Gastrocnemius medialis (tissue), 4 donors: ENCODE measurements around the gene ZNRF3.

Source experiments
- POLR2A ChIP-seq, 2 donors: fragments of 450-650 bp; IDR thresholded peaks; one replicate each; pipeline ENCODE4 v1.6.1; 2017; ENCODE audit warnings: antibody characterized with exemption in 2 of 2, mild to moderate bottlenecking in 2 of 2, moderate library complexity in 2 of 2
- TF ChIP-seq, protein P1 (sequence below), 5 experiments: fragments of 450-650 bp in 3 of 5; fragments of 200-600 bp in 2 of 5; sonication (generic) in 2 of 5; IDR thresholded peaks in 4 of 5; conservative IDR thresholded peaks in 1 of 5; 1 replicate in 4 of 5; 2 replicates in 1 of 5; pipeline ENCODE4 v1.5.1; 2016 to 2019; ENCODE audit warnings: antibody characterized with exemption in 5 of 5, mild to moderate bottlenecking in 3 of 5, moderate library complexity in 3 of 5

DNA sequence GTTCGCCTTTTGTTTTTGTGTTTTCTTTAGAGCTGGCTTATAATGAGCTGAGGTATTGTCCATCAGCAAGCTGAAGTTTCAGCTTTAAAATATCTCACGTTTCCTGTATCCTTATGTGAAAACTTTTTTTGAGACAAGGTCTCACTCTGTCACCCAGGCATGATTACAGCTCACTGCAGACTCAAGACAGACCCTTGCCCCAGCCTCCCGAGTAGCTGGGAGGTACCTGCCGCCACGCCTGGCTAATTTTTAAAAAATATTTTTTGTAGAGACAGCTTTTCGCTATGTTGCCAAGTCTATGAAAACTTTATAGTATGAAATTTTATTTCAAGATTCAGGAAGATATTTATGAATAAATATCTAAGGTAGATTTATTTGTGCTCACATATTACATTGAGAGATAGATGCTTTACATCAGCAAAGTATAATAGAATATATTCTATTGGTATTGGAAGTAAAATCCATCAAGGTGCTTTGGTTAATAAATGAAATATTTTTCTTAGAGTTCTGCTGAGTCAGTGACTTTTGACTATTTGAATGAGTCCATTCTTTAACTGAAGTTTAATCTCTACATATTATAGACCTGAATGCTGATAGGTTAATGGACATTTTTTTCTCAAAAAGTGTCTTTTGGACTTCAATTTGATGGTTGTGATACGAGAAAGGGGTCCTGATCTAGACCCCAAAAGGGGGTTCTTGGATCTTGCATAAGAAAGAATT is 199.6 kb downstream of the ZNRF3 start:
- TF ChIP-seq POLR2A (IDR thresholded peaks at IDR 0.05), result no peak
- TF ChIP-seq, protein P1, sequence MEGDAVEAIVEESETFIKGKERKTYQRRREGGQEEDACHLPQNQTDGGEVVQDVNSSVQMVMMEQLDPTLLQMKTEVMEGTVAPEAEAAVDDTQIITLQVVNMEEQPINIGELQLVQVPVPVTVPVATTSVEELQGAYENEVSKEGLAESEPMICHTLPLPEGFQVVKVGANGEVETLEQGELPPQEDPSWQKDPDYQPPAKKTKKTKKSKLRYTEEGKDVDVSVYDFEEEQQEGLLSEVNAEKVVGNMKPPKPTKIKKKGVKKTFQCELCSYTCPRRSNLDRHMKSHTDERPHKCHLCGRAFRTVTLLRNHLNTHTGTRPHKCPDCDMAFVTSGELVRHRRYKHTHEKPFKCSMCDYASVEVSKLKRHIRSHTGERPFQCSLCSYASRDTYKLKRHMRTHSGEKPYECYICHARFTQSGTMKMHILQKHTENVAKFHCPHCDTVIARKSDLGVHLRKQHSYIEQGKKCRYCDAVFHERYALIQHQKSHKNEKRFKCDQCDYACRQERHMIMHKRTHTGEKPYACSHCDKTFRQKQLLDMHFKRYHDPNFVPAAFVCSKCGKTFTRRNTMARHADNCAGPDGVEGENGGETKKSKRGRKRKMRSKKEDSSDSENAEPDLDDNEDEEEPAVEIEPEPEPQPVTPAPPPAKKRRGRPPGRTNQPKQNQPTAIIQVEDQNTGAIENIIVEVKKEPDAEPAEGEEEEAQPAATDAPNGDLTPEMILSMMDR (IDR thresholded peaks at IDR 0.05 in 4 of 5, conservative IDR thresholded peaks at IDR 0.05 in 1 of 5), result no peak
